ENCODE measurements around the gene CTBP2. TPM values are rescaled to one million over a fixed set of nuclear protein-coding genes. Genes with fewer than 3 reads are reported as not detected.

Gene CTBP2
- polyA plus RNA-seq, 1 donor (not counting 4 experiments of a cell fraction or from before 2014, with no cell fraction given), result 76.0 TPM

DNA sequence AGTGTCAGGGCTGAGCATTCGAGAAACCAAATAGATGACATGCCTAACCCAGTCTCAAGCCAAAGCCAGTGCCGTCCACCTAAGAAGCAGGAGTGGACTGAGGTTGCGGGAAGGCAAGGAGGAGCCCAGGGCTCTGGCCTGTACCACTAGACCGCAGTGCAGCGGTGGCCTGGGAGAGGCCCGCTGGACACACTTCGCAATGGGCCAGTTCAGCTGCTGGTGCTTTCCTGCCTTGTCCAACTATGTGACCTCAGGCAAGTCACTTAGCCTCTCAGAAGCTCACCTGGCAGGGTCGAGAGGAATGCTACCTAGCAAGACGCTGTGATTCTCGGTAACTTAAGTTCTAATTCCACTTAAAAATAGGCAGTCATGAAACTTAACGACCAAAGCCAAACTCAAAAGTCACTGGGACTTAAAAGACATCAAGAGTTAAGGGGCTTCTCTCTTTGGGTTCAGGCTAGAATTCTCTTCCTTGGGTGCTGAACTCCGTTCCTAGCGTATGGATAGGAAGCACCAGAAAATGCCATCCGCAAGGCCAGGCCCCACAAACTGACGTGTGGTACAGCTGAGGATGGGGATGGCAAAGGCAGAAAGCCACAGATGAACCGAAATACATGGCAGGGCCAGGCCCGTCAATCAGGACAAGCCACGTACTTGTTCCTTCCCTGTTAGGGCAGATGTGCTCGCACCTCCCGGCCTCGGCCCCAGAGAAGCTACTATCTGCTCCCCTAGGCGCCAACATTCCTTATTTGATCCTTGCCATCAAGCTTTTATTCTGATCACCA is 34.2 kb downstream of the CTBP2 start:
- Histone ChIP-seq H2AFZ (ENCODE audit: control insufficient read depth, low read length) (no peak overlapping the region), H3K4me2 (ENCODE audit: control insufficient read depth, extremely low read depth, insufficient read depth, low read depth, low read length) (no peak overlapping the region), H3K4me3 (ENCODE audit: control insufficient read depth in 2 of 3, extremely low read depth in 1 of 3, insufficient read depth in 2 of 3, low read depth in 1 of 3, low read length in 3 of 3) (no peak overlapping the region), H3K9me3 (ENCODE audit: control insufficient read depth, low read depth, low read length) (no peaks in the 10 kb centered on the region), H4K20me1 (ENCODE audit: control insufficient read depth, extremely low read depth, insufficient read depth, low read length) (peaks cover 17% of the 10 kb centered on the region), H3K79me2 (ENCODE audit: control insufficient read depth, insufficient read depth, low read length) (peaks cover 94% of the 10 kb centered on the region), H3K27me3 (ENCODE audit: control insufficient read depth, extremely low read depth, insufficient read depth, low read length) (no peaks in the 10 kb centered on the region), H3K27ac (ENCODE audit: control insufficient read depth, insufficient read depth, low read length) (peak overlapping the region; percentile 51), H3K9ac (ENCODE audit: control insufficient read depth, extremely low read depth, insufficient read depth, low read length) (no peak overlapping the region), H3K9me1 (ENCODE audit: control insufficient read depth, extremely low read depth, insufficient read depth, low read length) (peaks cover 13% of the 10 kb centered on the region), H3K36me3 (ENCODE audit: control insufficient read depth in 2 of 2, extremely low read depth in 1 of 2, insufficient read depth in 2 of 2, low read length in 2 of 2) (peaks cover 9 to 50% of the 10 kb centered on the region in 2 experiments), H3K4me1 (ENCODE audit: control insufficient read depth, extremely low read depth, insufficient read depth, low read length) (peaks cover 65% of the 10 kb centered on the region)
- no peak for DNase-seq (ENCODE audit: low read depth, low spot score)
- TF ChIP-seq, protein P1, sequence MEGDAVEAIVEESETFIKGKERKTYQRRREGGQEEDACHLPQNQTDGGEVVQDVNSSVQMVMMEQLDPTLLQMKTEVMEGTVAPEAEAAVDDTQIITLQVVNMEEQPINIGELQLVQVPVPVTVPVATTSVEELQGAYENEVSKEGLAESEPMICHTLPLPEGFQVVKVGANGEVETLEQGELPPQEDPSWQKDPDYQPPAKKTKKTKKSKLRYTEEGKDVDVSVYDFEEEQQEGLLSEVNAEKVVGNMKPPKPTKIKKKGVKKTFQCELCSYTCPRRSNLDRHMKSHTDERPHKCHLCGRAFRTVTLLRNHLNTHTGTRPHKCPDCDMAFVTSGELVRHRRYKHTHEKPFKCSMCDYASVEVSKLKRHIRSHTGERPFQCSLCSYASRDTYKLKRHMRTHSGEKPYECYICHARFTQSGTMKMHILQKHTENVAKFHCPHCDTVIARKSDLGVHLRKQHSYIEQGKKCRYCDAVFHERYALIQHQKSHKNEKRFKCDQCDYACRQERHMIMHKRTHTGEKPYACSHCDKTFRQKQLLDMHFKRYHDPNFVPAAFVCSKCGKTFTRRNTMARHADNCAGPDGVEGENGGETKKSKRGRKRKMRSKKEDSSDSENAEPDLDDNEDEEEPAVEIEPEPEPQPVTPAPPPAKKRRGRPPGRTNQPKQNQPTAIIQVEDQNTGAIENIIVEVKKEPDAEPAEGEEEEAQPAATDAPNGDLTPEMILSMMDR (optimal IDR thresholded peaks at IDR 0.05 in 1 of 3, IDR thresholded peaks at IDR 0.05 in 1 of 3, conservative IDR thresholded peaks at IDR 0.05 in 1 of 3; ENCODE audit: extremely low read depth in 1 of 3, insufficient read depth in 2 of 3, low read length in 3 of 3), result no peak
- TF ChIP-seq EZH2 (IDR thresholded peaks at IDR 0.05; ENCODE audit: low read length), result no peak
- FAIRE-seq, result no peak
- dilution Hi-C loops (cut with MboI; ENCODE audit: extremely low pct_ligation_motif_present, low sequenced_read_pairs), result no loop called here

DNA sequence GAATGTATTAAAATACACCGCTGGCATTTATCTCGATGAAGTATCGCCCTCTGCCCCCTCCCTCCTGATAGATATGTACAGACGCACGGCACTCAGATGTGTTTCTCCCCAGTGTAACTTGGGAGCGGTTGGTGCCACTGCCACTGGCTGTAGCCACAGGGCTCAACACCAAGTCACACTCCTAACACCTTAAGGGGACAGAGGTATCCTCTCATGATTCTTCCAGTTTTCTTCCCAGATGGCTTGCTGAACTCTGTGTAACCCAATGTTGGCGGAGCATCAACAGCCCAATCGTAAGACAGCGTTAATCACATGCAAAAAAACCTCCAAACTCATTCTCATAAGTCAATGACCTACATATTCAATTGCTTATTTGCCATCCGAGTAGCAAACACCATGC is 35.5 kb downstream of the CTBP2 start:
- H4K20me1 ChIP-seq (ENCODE audit: control insufficient read depth, extremely low read depth, insufficient read depth, low read length), result peaks cover 21% of the 10 kb centered on the region

More for the DNA sequence above, 35.5 kb downstream of the CTBP2 start:
- peak overlapping the region; percentile 75 for H3K4me2 ChIP-seq (ENCODE audit: control insufficient read depth, extremely low read depth, insufficient read depth, low read depth, low read length)
- H3K27me3 ChIP-seq (ENCODE audit: control insufficient read depth, extremely low read depth, insufficient read depth, low read length), result no peaks in the 10 kb centered on the region
- no peak overlapping the region for H2AFZ ChIP-seq (ENCODE audit: control insufficient read depth, low read length)
- peak overlapping the region; percentile 53 for H3K9ac ChIP-seq (ENCODE audit: control insufficient read depth, extremely low read depth, insufficient read depth, low read length)
- H3K36me3 ChIP-seq (ENCODE audit: control insufficient read depth in 2 of 2, extremely low read depth in 1 of 2, insufficient read depth in 2 of 2, low read length in 2 of 2), result peaks cover 7 to 41% of the 10 kb centered on the region in 2 experiments
- DNase-seq (ENCODE audit: low read depth, low spot score) (no peak), FAIRE-seq (peak; percentile 67)
- no peak overlapping the region for H3K4me3 ChIP-seq (ENCODE audit: control insufficient read depth in 2 of 3, extremely low read depth in 1 of 3, insufficient read depth in 2 of 3, low read depth in 1 of 3, low read length in 3 of 3)
- H3K9me3 ChIP-seq (ENCODE audit: control insufficient read depth, low read depth, low read length), result no peaks in the 10 kb centered on the region
- no peak for TF ChIP-seq EZH2 (IDR thresholded peaks at IDR 0.05; ENCODE audit: low read length)
- TF ChIP-seq, protein P1 (optimal IDR thresholded peaks at IDR 0.05 in 1 of 3, IDR thresholded peaks at IDR 0.05 in 1 of 3, conservative IDR thresholded peaks at IDR 0.05 in 1 of 3; ENCODE audit: extremely low read depth in 1 of 3, insufficient read depth in 2 of 3, low read length in 3 of 3), result no peak
- dilution Hi-C loops (cut with MboI; ENCODE audit: extremely low pct_ligation_motif_present, low sequenced_read_pairs), result no loop called here
- H3K79me2 ChIP-seq (ENCODE audit: control insufficient read depth, insufficient read depth, low read length), result peaks cover 95% of the 10 kb centered on the region
- peak overlapping the region; percentile 97 for H3K27ac ChIP-seq (ENCODE audit: control insufficient read depth, insufficient read depth, low read length)
- peaks cover 16% of the 10 kb centered on the region for H3K9me1 ChIP-seq (ENCODE audit: control insufficient read depth, extremely low read depth, insufficient read depth, low read length)
- H3K4me1 ChIP-seq (ENCODE audit: control insufficient read depth, extremely low read depth, insufficient read depth, low read length), result peaks cover 73% of the 10 kb centered on the region

Measured in keratinocyte (primary cell).